A549 treated with AZD9567 at 1 μM for 4 hours (cell line): ENCODE measurements around the gene TIMM50. TPM values are rescaled to one million over a fixed set of nuclear protein-coding genes. Genes with fewer than 3 reads are reported as not detected.

Experiments
- total RNA-seq: library from RNA; stranded (reverse); fragments of 200-300 nt; extraction: Qiagen RNA extraction; gene quantifications from 5 replicates; pipeline ENCODE4 v1.2.3, GENCODE V29; 2022; ENCODE audit not compliant: insufficient read depth

The TIMM50 gene
- total RNA-seq = 179 to 235 TPM (median 217 TPM) in 5 replicates

GRCh38 chr19:39480337-39481228, at the start of gene TIMM50:
Gene TIMM50 (plus strand): TSS chr19:39480838. CDS start chr19:39480854, 16 bp downstream.

DNA sequence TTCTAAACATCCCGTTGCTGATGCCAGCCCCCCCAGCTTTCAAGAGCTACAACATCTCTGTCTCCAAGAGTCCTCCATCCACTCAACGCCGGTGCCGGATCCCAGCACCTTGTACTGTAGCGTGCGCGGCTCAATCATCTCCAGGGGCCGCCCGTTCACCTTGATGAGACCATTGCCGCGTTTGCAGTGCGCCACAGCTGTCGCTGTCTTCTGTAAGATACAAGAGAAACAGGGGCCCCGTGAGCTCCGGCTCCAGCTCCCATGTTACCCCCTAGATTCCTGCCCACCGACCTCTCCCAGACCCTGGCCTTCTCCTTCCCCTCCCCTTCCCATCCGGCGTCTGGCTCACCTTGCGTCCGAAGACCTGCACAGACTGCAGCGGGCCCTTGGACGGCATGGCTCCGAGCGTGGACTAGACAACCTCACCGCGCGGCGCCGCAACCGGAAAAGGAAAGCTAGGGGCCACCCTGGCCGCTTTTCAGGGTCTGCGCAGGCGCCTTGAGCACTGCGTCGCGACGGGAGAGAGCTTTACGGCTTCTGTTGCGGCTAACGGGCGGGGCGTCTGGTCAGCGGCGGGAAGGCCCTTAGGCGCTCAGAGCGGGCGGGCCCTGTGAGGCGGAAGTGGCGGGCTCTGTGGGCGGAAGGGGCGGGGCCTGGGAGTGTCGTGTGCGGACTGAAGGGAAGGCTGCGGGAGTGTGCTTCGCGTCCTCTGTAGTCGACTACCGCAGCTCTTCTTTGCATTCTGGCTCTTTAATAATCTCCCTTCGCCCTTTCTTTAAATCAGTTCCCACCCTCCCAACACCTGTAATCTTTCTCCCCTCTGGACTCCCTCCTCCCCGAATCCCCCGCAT, 44.9 kb upstream of the TIMM50 start, which contains the start of gene RPS16:
TSS of gene RPS16 (minus strand) at position 451 of the 851 bp plus-strand sequence. CDS start at position 397, 54 bp downstream.

GRCh38 chr19:39445196-39446111, 35.2 kb upstream of the TIMM50 start, which contains the start of gene SUPT5H:
Gene SUPT5H (plus strand): TSS chr19:39445582. CDS start chr19:39445891, 309 bp downstream.

DNA sequence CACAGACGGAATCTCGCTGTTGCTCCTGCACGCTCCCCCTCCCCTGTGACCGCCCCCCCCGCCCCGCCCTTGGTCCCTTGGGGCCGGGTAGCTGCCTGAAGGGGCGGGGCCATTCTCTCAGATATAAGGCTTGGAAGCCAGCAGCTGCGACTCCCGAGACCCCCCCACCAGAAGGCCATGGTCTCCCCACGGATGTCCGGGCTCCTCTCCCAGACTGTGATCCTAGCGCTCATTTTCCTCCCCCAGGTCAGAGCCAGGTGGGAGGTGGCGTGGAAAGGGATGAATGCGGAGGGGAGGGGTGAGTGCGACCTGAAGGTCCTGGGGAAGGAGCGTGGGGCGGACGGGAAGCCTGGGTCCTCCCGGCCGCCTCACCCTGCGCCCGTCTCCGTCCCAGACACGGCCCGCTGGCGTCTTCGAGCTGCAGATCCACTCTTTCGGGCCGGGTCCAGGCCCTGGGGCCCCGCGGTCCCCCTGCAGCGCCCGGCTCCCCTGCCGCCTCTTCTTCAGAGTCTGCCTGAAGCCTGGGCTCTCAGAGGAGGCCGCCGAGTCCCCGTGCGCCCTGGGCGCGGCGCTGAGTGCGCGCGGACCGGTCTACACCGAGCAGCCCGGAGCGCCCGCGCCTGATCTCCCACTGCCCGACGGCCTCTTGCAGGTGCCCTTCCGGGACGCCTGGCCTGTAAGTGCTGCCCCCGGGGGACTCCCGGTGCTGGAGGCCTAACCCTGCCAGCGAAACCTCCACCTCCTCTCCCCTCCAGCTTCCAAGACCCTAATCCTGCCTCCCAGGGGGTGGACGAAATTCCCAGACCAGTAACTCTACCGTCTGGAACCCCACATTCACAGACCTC, 18.4 kb downstream of the TIMM50 start, which contains the start of gene DLL3:
TSS of gene DLL3 (plus strand) at position 150 of the 845 bp plus-strand sequence. CDS start at position 178, 28 bp downstream.

DNA sequence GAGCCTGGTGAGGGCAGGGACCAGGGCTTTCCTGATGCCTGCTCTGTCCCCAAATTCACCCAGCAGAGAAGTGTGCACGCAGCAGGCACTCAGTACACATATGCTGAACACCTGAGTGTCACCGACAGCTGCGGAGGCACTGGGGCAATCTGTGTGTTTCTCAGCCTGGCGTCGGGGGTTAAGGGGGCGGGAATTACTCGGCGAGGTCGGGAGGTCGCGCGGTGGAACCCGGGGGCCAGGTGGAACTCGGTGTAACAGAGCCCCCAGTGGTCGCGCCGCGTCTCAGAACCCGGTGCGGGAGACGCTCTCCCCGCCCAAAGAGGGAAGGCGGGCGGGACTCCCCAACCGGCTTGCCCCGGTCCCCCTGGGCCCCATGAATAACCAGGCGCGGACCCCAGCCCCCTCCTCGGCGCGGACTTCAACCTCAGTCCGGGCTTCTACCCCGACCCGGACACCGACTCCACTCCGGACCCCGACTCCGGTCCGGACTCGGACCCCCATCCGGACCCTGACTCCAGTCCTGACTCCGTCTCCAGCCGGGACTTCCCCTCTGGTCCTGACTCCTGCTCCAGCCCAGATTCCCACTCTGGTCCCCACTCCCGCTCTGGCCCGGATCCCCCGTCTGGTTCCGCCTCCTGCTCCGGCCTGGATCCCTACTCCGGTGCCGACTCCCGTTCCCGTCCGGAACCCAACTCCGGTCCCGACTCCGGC, 34.4 kb downstream of the TIMM50 start, which contains the start of gene SELENOV:
TSS of gene SELENOV (plus strand) at position 300 of the 711 bp plus-strand sequence. CDS start at position 374, 74 bp downstream.

DNA sequence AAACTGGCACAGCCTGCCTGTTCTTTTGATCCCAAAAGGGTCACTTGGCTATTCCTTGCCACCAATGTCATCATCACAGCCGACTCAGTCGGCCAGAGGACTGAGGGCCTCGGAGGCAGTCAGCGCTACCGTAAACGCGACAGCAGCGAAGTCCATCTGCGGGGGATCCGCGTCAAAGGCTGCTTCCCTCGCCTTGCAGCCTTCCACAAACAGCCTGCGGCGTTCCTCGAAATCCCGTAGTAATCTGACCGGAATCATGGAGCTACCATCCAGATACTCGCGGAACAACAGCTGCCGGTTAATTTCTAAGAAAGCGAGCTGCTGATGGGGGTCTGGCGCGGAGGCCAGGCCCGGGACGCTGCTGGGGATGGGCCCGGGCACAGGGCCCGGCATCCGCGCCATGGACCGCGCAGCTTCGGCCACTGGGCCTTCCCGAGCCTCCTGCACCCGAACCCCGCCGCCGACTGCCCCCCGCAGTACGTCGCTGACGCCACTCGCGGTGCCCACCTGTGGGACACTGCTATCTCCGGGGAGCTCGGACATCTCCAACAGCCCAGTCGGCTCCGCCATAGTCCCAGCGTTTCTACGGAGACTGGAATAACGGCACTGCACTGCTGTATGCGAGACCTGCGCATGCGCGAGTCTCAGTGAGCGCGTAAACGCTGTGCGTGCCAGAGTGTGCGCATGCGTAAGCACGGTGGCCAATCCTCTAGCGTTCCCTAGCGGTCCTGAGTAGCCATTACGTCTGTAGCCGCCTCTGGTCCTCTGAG, 51.8 kb downstream of the TIMM50 start, which contains the start of gene EID2B:
TSS of gene EID2B (minus strand) at position 620 of the 770 bp plus-strand sequence. CDS start at position 570, 50 bp downstream.

GRCh38 chr19:39539518-39540332, 59.1 kb downstream of the TIMM50 start, which contains the start of gene EID2:
Gene EID2 (minus strand): TSS chr19:39540161. CDS start chr19:39540079, 82 bp downstream.

Other genes starting within 250 kb of the TIMM50 start
- gene IFNL3, start 235.8 kb upstream of the TIMM50 start, total RNA-seq = not detected in 5 replicates
- gene IFNL4, start 232.0 kb upstream of the TIMM50 start, total RNA-seq = 0.06 TPM in 1 of 5 replicates, not detected in the others
- not detected in 5 replicates for gene IFNL2, start 212.4 kb upstream of the TIMM50 start, total RNA-seq
- 0.13 to 0.16 TPM in 2 of 5 replicates, not detected in the others for gene IFNL1, start 184.4 kb upstream of the TIMM50 start, total RNA-seq
- gene LRFN1, start 160.0 kb upstream of the TIMM50 start, total RNA-seq = 5.9 to 10.7 TPM (median 8.9 TPM) in 5 replicates
- 0.45 to 0.82 TPM (median 0.62 TPM) in 3 of 5 replicates, not detected in the others for gene GMFG, start 144.8 kb upstream of the TIMM50 start, total RNA-seq
- 115 to 174 TPM (median 166 TPM) in 5 replicates for gene SAMD4B, start 138.4 kb upstream of the TIMM50 start, total RNA-seq
- gene PAF1, start 89.7 kb upstream of the TIMM50 start, total RNA-seq = 72.0 to 80.3 TPM (median 72.6 TPM) in 5 replicates
- 73.8 to 80.0 TPM (median 75.8 TPM) in 5 replicates for gene MED29, start 89.5 kb upstream of the TIMM50 start, total RNA-seq
- gene ZFP36, start 74.0 kb upstream of the TIMM50 start, total RNA-seq = 166 to 245 TPM (median 209 TPM) in 5 replicates
- gene PLEKHG2, start 68.2 kb upstream of the TIMM50 start, total RNA-seq = 49.0 to 86.4 TPM (median 78.5 TPM) in 5 replicates
- 5,938 to 7,845 TPM (median 7,337 TPM) in 5 replicates for gene RPS16, start 44.9 kb upstream of the TIMM50 start, total RNA-seq
- gene SUPT5H, start 35.3 kb upstream of the TIMM50 start, total RNA-seq = 143 to 205 TPM (median 186 TPM) in 5 replicates
- gene DLL3, start 18.1 kb downstream of the TIMM50 start, total RNA-seq = 3.6 to 11.6 TPM (median 10.2 TPM) in 5 replicates
- not detected in 5 replicates for gene SELENOV, start 34.3 kb downstream of the TIMM50 start, total RNA-seq
- gene EID2B, start 52.0 kb downstream of the TIMM50 start, total RNA-seq = 8.2 to 12.8 TPM (median 8.7 TPM) in 5 replicates
- gene EID2, start 59.3 kb downstream of the TIMM50 start, total RNA-seq = 32.5 to 48.7 TPM (median 45.4 TPM) in 5 replicates
- gene LGALS13, start 121.7 kb downstream of the TIMM50 start, total RNA-seq = not detected in 5 replicates
- not detected in 5 replicates for gene LGALS16, start 175.1 kb downstream of the TIMM50 start, total RNA-seq
- not detected in 5 replicates for gene LGALS14, start 223.6 kb downstream of the TIMM50 start, total RNA-seq